AG04450 (cell line): ENCODE data around the gene ZNF711. TPM values are rescaled to one million over a fixed set of nuclear protein-coding genes. Genes with fewer than 3 reads are reported as not detected.
"Not testable (repeated sequence)": the region's sequence is repeated elsewhere in the genome, so short reads cannot be mapped to it uniquely, and the experiment has no call there.

ENCODE experiments used
- CTCF ChIA-PET: fragments of 300-600, 350-600 bp; formaldehyde crosslinking; extraction: SDS; loops from one replicate; lab custom pipeline; 2022; ENCODE audit warnings: antibody characterized with exemption, inconsistent platforms; lab: Charles Lee
- POLR2A ChIA-PET: fragments of 350-600 bp; formaldehyde crosslinking; extraction: SDS; loops from one replicate; lab custom pipeline; 2021; ENCODE audit warnings: antibody characterized with exemption, inconsistent platforms; lab: Yijun Ruan, JAX
- DNase-seq: peaks from one replicate; pipeline ENCODE4 v3.0.0-alpha.2; 2011; ENCODE audit warnings: low read depth, low spot score
- H3K27ac ChIP-seq: one replicate; pipeline ENCODE4 v1.5.1; 2012; ENCODE audit warnings: low read depth, low read length, control low read depth
- H3K27me3 ChIP-seq: one replicate; pipeline ENCODE4 v1.6.0; 2012; ENCODE audit warnings: low read length; ENCODE audit not compliant: control insufficient read depth, insufficient read depth
- H3K4me3 ChIP-seq: 2 replicates; pipeline ENCODE4 v1.5.1; 2011; ENCODE audit warnings: mild to moderate bottlenecking, low read depth, low read length, control low read depth
- H3K9me3 ChIP-seq: 2 replicates; pipeline ENCODE4 v1.5.1; 2012; ENCODE audit warnings: low read length; ENCODE audit not compliant: control insufficient read depth, insufficient read depth
- CTCF ChIP-seq: IDR thresholded peaks from 2 replicates; pipeline ENCODE4 v1.5.1; 2011; ENCODE audit warnings: low read depth, low read length, control low read depth, inconsistent platforms
- polyA plus RNA-seq: library from polyadenylated mRNA; depleted of rRNA; stranded (reverse); fragments of >200 nt; gene quantifications from 2 replicates; pipeline ENCODE4 v1.2.3, GENCODE V29; 2011

Gene ZNF711
- polyA plus RNA-seq, 1 experiment: 9.3 TPM

DNA sequence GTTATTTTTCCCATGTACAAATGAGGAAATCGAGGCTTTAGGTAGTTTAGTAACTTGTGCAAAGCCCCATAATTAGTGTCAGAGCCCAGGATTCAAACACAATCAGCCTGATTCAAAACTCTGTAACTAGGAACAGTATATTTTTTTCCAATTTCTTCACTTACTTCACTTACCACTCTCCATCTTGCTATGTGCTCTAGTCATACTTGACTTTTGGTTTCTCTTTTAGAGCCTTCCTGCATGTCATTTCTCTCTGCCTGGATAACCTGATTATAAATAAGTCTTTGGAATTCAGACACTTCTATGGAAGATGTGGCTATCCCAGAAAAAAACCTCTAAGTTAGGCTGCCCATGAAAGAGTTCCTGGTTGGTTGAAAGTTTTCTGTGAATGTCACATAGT is 22.4 kb upstream of the ZNF711 start:
- H3K27ac ChIP-seq: no peak overlapping the region
- H3K9me3 ChIP-seq: no peaks in the 10 kb centered on the region
- DNase-seq: no peak
- ChIA-PET CTCF (no interaction called here), POLR2A (no interaction called here)
- no peaks in the 10 kb centered on the region for H3K27me3 ChIP-seq
- no peak for TF ChIP-seq CTCF
- H3K4me3 ChIP-seq: no peak overlapping the region

DNA sequence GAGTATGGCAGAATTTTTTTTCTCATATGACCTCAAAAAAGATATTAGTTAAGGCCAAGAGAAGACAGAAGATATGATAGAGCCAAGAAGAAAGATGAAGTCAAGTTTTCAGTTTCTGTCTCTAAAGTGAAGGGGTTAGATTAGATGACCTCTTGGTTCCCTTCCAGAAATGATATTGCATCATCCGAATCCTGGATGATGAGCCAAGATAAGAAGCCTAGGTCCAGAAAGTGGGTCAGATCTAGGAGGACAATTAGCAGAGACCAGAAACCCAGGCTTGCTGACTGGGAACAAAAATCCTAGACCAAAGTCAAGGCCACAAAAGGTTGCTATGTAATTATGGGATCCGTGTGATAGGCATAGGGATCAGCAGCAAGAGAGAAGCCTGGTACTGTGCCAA is 20.4 kb upstream of the ZNF711 start:
- Histone ChIP-seq H3K27ac (no peak overlapping the region), H3K4me3 (no peak overlapping the region), H3K27me3 (no peaks in the 10 kb centered on the region), H3K9me3 (no peaks in the 10 kb centered on the region)
- no peak for TF ChIP-seq CTCF
- CTCF ChIA-PET: no interaction called here
- POLR2A ChIA-PET: no interaction called here
- no peak for DNase-seq

GRCh38 chrX:85243155-85243554 is 636 bp upstream of the ZNF711 start:
- H3K4me3 ChIP-seq: peak overlapping the region; percentile 76
- CTCF ChIA-PET: no interaction called here
- POLR2A ChIA-PET: no interaction called here
- no peak overlapping the region for H3K27ac ChIP-seq
- no peak for DNase-seq
- no peaks in the 10 kb centered on the region for H3K27me3 ChIP-seq
- no peak for TF ChIP-seq CTCF
- no peaks in the 10 kb centered on the region; the same call in 1 of the 2 replicates for H3K9me3 ChIP-seq

DNA sequence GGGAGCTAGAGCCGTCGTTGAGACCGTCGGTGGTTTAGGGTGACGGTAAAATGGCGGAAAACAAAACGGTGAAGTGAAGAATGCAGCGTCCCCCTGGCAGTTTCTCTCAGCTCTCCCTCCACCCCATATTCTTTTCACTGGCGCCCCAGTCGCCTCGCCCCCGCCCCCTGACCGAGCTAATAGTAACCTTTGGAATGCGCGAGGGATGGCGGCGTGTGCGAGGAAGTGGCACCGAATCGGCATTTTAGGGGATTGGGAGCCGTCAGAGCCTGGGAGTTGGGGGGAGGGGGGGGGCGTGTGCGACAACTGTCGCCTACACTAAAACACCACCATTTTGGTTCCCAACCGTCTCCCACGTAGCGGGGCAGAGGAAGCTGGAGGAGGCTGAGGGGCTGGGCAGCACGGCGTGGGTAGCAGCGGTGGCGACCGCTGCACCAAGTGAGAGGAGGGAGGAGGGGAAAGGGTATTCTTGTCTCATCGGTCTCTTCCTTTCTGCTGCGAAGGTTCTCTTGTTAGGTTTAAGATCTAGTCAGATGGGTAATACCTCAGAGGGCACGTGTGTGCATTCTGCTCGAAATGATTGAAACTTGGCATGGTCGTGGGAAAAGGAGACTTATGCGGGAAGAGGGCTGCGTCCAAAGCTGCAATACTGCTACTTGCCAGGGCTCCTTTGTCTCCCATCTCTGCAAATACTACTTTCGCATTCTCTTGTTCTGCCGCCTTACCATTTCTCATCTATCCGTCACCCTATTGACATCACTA is 840 bp downstream of the ZNF711 start:
- POLR2A ChIA-PET: no interaction called here
- H3K9me3 ChIP-seq: no peaks in the 10 kb centered on the region; the same call in 1 of the 2 replicates
- CTCF ChIA-PET: no interaction called here

GRCh38 chrX:85285286-85285685 is 41.5 kb downstream of the ZNF711 start:
- CTCF ChIA-PET, H3K27ac ChIP-seq, POLR2A ChIA-PET, H3K9me3 ChIP-seq, H3K4me3 ChIP-seq, DNase-seq, H3K27me3 ChIP-seq: not testable (repeated sequence)

More for the DNA sequence above, 840 bp downstream of the ZNF711 start:
- TF ChIP-seq CTCF: no peak
- no peak overlapping the region for H3K27ac ChIP-seq
- DNase-seq: no peak
- H3K27me3 ChIP-seq: no peaks in the 10 kb centered on the region
- H3K4me3 ChIP-seq: peak overlapping the region; percentile 76
